OCI-LY7 (cell line): ENCODE measurements around the gene ACKR2. TPM values are rescaled to one million over a fixed set of nuclear protein-coding genes. Genes with fewer than 3 reads are reported as not detected.
A peak's percentile ranks its signal among the peaks of the same experiment; 100 is the strongest.

Experiments
- Bru-seq: library from RNA; stranded (reverse); fragments of 400-500 nt; gene quantifications from one replicate; lab custom pipeline; 2021; lab: Mats Ljungman, UMichigan
- BruChase-seq, 2 experiments: library from RNA; stranded (reverse); fragments of 400-500 nt; gene quantifications; one replicate each; lab custom pipeline; 2021; lab: Mats Ljungman, UMichigan
- BruUV-seq: library from RNA; stranded (reverse); fragments of 400-500 nt; replicated peaks from 2 replicates; lab custom pipeline; 2021; lab: Mats Ljungman, UMichigan
- CTCF ChIA-PET: fragments of 300-600 bp; sonication (Branson Sonifier 250); formaldehyde crosslinking; loops from one replicate; lab custom pipeline; 2022; ENCODE audit warnings: antibody characterized with exemption; ENCODE audit not compliant: unreplicated experiment; lab: Charles Lee
- POLR2A ChIA-PET: fragments of 300-600 bp; sonication (Branson Sonifier 250); formaldehyde crosslinking; loops from one replicate; lab custom pipeline; 2022; ENCODE audit warnings: antibody characterized with exemption; lab: Charles Lee
- DNase-seq: peaks from one replicate; pipeline ENCODE4 v3.0.0-alpha.2; 2015; ENCODE audit warnings: low spot score
- H2AFZ ChIP-seq: fragments of 200-600 bp; sonication (generic), shearing (Covaris generic); 2 replicates; pipeline ENCODE4 v1.6.1; 2014; ENCODE audit warnings: mild to moderate bottlenecking, antibody characterized with exemption, low read length, moderate library complexity
- H3K27ac ChIP-seq: fragments of 200-600 bp; sonication (generic); 2 replicates; pipeline ENCODE4 v1.5.1; 2014; ENCODE audit warnings: mixed run types, low read depth, mild to moderate bottlenecking, moderate library complexity, low read length, inconsistent platforms; ENCODE audit not compliant: poor library complexity, severe bottlenecking
- H3K36me3 ChIP-seq: fragments of 200-600 bp; sonication (generic); 2 replicates; pipeline ENCODE4 v1.6.1; 2014; ENCODE audit warnings: mild to moderate bottlenecking, antibody characterized with exemption, low read length, moderate library complexity, mixed read lengths; ENCODE audit not compliant: insufficient read depth
- H3K4me1 ChIP-seq: fragments of 200-600 bp; sonication (generic); 2 replicates; pipeline ENCODE4 v1.5.1; 2014; ENCODE audit warnings: mild to moderate bottlenecking, low read length; ENCODE audit not compliant: insufficient read depth, poor library complexity, severe bottlenecking
- H3K4me2 ChIP-seq: fragments of 200-600 bp; sonication (generic); 2 replicates; pipeline ENCODE4 v1.6.1; 2014; ENCODE audit warnings: mild to moderate bottlenecking, low read length
- H3K4me3 ChIP-seq: fragments of 200-600 bp; sonication (generic); 2 replicates; pipeline ENCODE4 v1.5.1; 2014; ENCODE audit warnings: mild to moderate bottlenecking, low read depth, low read length; ENCODE audit not compliant: poor library complexity, severe bottlenecking
- H3K79me2 ChIP-seq: fragments of 200-600 bp; sonication (generic); 2 replicates; pipeline ENCODE4 v1.6.1; 2016; ENCODE audit warnings: low read depth, mild to moderate bottlenecking, low read length, moderate library complexity, mixed read lengths; ENCODE audit not compliant: insufficient read depth
- H3K9me2 ChIP-seq: fragments of 200-600 bp; sonication (generic); 2 replicates; pipeline ENCODE4 v1.6.1; 2016; ENCODE audit warnings: mild to moderate bottlenecking, low read length, mixed read lengths; ENCODE audit not compliant: insufficient read depth
- H3K9me3 ChIP-seq: fragments of 200-600 bp; sonication (generic); 2 replicates; pipeline ENCODE4 v1.6.1; 2014; ENCODE audit warnings: mild to moderate bottlenecking, mixed run types, low read length, mixed read lengths
- H4K20me1 ChIP-seq: fragments of 200-600 bp; sonication (generic); 2 replicates; pipeline ENCODE4 v1.6.1; 2014; ENCODE audit warnings: mild to moderate bottlenecking, antibody characterized with exemption, low read length, moderate library complexity, mixed read lengths; ENCODE audit not compliant: insufficient read depth
- CTCF ChIP-seq: fragments of 200-600 bp; sonication (generic); conservative IDR thresholded peaks from 2 replicates; pipeline ENCODE4 v1.5.1; 2014; ENCODE audit warnings: mild to moderate bottlenecking, antibody characterized with exemption, low read length, moderate library complexity, mixed read lengths
- EZH2phosphoT487 ChIP-seq: fragments of 200-600 bp; sonication (generic); IDR thresholded peaks from 2 replicates; pipeline ENCODE4 v1.6.1; 2018; ENCODE audit warnings: low read depth, borderline replicate concordance, mild to moderate bottlenecking, mixed run types, antibody characterized with exemption, low read length, moderate library complexity, mixed read lengths
- intact Hi-C: fragments of 100-400 bp; cut with micrococcal nuclease; formaldehyde crosslinking; loops from one replicate; pipeline ENCODE4 v1.10.0; 2022; ENCODE audit not compliant: unreplicated experiment
- long read RNA-seq: library from polyadenylated mRNA; stranded (forward); transcript quantifications from one replicate; pipeline ENCODE4 v2.0.0, GENCODE V29; 2022
- total RNA-seq, 2 experiments: library from RNA; depleted of rRNA in 1 of 2; stranded (reverse); fragments of >200 nt in 1 of 2; shearing (Covaris generic) in 1 of 2; gene quantifications; 2 replicates each; pipeline ENCODE4 v1.2.3, GENCODE V29; 2014 to 2022

The ACKR2 gene
- total RNA-seq (2014; rRNA removed; shearing (Covaris generic)) (not detected in 2 replicates), total RNA-seq (2022) (2.0 and 2.9 TPM in 2 replicates), Bru-seq, nascent RNA (percentile 31 among the genes with signal in this experiment), BruChase-seq, experiment 1, labeled RNA remaining after a 6-hour chase (percentile 44 among the genes with signal in this experiment), BruChase-seq, experiment 2, labeled RNA remaining after a 2-hour chase (percentile 50 among the genes with signal in this experiment)
- long read RNA-seq, partial matches to known transcripts = 0 of 2 reads
- long read RNA-seq, other reads (novel, unspliced or antisense) = 2 of 2 reads

GRCh38 chr3:42809202-42809601 is at the start of gene ACKR2:
ACKR2 (plus strand) TSS chr3:42809445; CDS start chr3:42864503, 55,058 bp downstream.
- Histone ChIP-seq H3K9me3 (no peaks in the 10 kb centered on the region), H3K4me1 (peaks cover 7% of the 10 kb centered on the region), H3K27ac (no peak within 1 kb of the TSS), H3K4me3 (no peak within 1 kb of the TSS), H3K4me2 (no peak within 1 kb of the TSS), H3K36me3 (no peaks in the 10 kb centered on the region), H3K79me2 (no peaks in the 10 kb centered on the region), H4K20me1 (no peaks in the 10 kb centered on the region), H2AFZ (no peak within 1 kb of the TSS), H3K9me2 (no peaks in the 10 kb centered on the region)
- DNase-seq = no peak
- CTCF ChIA-PET = no interaction called here
- BruUV-seq = no TSS peak
- POLR2A ChIA-PET = interaction anchor here (0.8 kb wide), 1 partner anchor 14 kb away, joined by 3 read pairs; no protein-coding TSS in a partner anchor
- intact Hi-C loops = no loop called here
- TF ChIP-seq EZH2phosphoT487 = no peak
- no peak for TF ChIP-seq CTCF

GRCh38 chr3:42762046-42762724 is 47.1 kb upstream of the ACKR2 start:
- intact Hi-C loops = no loop called here
- POLR2A ChIA-PET = no interaction called here
- no peak overlapping the region for H3K4me2 ChIP-seq

More at GRCh38 chr3:42762046-42762724, 47.1 kb upstream of the ACKR2 start:
- H2AFZ ChIP-seq = no peak overlapping the region
- CTCF ChIA-PET = no interaction called here
- H3K79me2 ChIP-seq = no peaks in the 10 kb centered on the region
- H3K4me1 ChIP-seq = no peaks in the 10 kb centered on the region
- TF ChIP-seq CTCF = no peak
- no peak for TF ChIP-seq EZH2phosphoT487
- H3K9me2 ChIP-seq = no peaks in the 10 kb centered on the region
- H4K20me1 ChIP-seq = no peaks in the 10 kb centered on the region
- H3K9me3 ChIP-seq = no peaks in the 10 kb centered on the region
- DNase-seq = no peak
- BruUV-seq = no TSS peak
- no peak overlapping the region for H3K27ac ChIP-seq
- no peak overlapping the region for H3K4me3 ChIP-seq
- H3K36me3 ChIP-seq = no peaks in the 10 kb centered on the region
